ENCODE measurements around the gene NTN1.

DNA sequence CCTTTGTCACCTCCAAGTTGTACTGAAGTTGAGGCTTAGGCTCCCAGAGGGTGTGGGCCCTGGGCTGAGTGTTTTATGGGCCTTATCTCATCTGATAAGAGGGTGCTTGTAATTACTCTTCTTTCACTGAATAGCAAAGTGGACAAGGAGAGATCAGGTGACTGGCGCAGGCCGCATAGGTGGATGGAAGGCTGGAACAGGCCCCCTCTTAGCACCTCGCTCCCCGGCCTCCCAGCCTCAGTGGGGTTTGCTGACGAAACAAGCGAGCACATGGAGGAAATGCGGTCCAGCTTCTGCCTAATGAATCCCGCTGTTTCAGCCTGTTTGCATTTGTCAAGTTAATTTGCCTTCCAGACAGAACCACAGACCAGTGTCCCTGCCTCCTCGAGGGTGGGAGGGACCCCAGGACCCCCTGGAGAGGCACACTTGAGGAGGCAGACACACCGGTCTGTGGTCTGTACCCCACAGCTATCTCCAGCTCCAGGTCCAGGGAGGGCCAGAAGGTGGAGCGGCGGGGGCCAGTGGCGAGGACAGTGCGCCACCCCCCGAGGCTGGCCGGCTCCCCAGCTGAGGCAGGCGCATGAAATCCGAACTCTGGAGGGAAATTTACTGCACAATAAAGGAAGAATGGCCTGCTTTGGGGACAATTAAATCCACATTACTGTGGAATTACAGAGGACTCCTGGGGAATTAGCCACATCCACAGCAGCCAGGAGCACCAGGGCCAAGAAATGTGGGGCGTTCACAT lies 123.4 kb downstream of the NTN1 start:
- TF ChIP-seq, protein P1, sequence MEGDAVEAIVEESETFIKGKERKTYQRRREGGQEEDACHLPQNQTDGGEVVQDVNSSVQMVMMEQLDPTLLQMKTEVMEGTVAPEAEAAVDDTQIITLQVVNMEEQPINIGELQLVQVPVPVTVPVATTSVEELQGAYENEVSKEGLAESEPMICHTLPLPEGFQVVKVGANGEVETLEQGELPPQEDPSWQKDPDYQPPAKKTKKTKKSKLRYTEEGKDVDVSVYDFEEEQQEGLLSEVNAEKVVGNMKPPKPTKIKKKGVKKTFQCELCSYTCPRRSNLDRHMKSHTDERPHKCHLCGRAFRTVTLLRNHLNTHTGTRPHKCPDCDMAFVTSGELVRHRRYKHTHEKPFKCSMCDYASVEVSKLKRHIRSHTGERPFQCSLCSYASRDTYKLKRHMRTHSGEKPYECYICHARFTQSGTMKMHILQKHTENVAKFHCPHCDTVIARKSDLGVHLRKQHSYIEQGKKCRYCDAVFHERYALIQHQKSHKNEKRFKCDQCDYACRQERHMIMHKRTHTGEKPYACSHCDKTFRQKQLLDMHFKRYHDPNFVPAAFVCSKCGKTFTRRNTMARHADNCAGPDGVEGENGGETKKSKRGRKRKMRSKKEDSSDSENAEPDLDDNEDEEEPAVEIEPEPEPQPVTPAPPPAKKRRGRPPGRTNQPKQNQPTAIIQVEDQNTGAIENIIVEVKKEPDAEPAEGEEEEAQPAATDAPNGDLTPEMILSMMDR (IDR thresholded peaks at IDR 0.05; ENCODE audit: low read length), result no peak
- TF ChIP-seq EZH2 (IDR thresholded peaks at IDR 0.05; ENCODE audit: borderline replicate concordance, low read length), result no peak

All from OCI-LY1 (cell line).